ENCODE results near the gene ZNF587. TPM values are rescaled to one million over a fixed set of nuclear protein-coding genes. Genes with fewer than 3 reads are reported as not detected.
A peak's percentile ranks its signal among the peaks of the same experiment; 100 is the strongest.
"Not testable (repeated sequence)": the region's sequence is repeated elsewhere in the genome, so short reads cannot be mapped to it uniquely, and the experiment has no call there.

ZNF587 gene
- polyA plus RNA-seq, result 1 to 10 TPM in 2 of 3 donors, not detected in 1; 1.9 to 8.1 TPM

DNA sequence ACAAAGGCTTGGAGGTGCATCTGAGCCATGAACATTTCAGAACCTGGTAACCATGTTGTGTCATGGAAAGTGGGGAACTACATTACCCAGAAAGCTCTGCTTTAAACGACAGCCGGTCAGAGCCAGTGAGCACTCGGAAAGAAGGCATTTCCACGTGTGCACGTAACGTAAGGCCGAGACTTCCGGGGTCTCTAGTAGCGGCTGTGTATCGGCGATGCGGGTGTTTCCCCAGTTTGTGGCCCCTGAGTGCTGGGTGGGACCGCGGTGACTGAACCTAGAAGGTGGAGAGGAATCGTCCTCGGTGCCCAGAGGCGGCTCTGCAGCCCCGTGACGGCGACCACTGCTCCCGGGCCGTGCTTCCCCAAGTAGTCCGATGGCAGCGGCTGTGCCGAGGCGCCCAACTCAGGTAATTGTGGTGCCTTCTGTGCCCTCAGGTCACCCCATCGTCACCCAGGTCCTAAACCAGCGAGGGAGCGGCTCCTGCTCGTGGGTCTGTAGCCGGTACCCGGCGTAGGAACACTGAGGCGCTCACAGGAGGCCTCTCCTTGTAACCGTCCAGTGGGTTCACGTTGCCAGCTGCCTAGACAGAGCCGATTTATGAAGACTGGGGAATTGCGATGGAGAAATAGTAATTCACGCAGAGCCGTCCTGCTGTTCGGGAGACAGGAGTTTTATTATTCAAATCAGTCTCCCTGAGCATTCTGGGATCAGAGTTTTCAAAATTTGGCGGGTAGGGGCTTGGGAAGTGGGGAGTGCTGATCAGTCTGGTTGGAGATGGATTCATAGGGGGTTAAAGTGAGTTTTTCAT lies at the start of gene ZNF587:
TSS of gene ZNF587 (plus strand) at position 194 of the 808 bp plus-strand sequence. CDS start at position 374, 180 bp downstream.
- H3K4me1 Mint-ChIP-seq, result peaks cover 36 to 37% of the 10 kb centered on the region in 2 donors
- peaks cover 12 to 14% (median 12%) of the 10 kb centered on the region in 3 donors for H3K36me3 Mint-ChIP-seq
- peak within 1 kb of the TSS; percentile 94 to 98 (median 96) for H3K27ac Mint-ChIP-seq

DNA sequence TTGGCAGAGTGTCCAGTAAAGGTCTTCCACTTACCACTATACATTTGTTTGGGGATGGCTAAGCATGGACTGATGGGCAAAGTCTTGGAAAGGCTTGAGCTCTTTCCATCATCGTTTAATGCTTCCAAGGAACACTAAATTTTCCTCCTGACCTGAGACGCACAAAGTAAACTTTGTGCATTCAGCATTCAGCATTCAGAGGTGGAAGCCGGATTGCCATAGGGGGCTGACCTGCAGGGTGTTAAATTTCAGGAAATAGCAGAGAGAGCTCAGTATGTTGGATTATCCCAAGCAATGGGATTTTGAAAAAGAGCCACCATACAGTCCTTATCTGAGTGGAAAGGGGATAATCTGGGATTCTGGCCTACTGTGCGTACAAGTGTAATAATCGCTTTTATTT lies 49.0 kb upstream of the ZNF587 start:
- H3K27ac Mint-ChIP-seq, result no peak overlapping the region
- peaks cover 15 to 28% of the 10 kb centered on the region in 2 donors for H3K4me1 Mint-ChIP-seq
- no peak for DNase-seq
- peaks cover 6 to 13% (median 6%) of the 10 kb centered on the region in 3 donors for H3K36me3 Mint-ChIP-seq
- no peak overlapping the region for H3K4me3 Mint-ChIP-seq
- H3K27me3 Mint-ChIP-seq (ENCODE audit: low read depth in 3 of 3), result peaks cover 0 to 5% (median 3%) of the 10 kb centered on the region in 3 donors
- no peaks in the 10 kb centered on the region for H3K9me3 Mint-ChIP-seq

More for the DNA sequence above, at the start of gene ZNF587:
- H3K9me3 Mint-ChIP-seq; H3K27me3 Mint-ChIP-seq (ENCODE audit: low read depth in 3 of 3): not testable (repeated sequence)
- H3K4me3 Mint-ChIP-seq, result peak within 1 kb of the TSS; percentile 90 to 97 (median 94)
- DNase-seq, result peak; percentile 84 to 86 (median 86)

DNA sequence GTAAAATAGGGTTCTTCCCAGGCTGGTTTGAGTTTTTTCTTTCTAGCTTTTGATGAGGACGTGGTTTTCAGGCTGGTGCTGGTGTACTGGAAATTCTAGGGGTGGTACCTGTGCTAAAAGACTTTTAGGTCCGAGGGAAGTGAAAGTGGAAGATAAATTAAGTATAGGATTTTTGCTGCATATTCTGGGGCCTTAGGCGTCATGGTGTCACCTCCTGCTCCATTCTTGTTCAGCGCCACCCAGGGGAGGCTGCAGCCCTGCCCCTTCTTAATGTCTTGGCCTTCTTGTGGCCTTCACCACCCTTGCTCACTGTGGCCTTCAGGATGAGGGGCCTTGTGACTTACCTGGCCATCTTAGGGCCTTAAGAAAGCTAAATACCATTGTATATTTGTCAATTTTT lies 47.4 kb upstream of the ZNF587 start:
- H3K4me1 Mint-ChIP-seq, result peaks cover 15 to 28% of the 10 kb centered on the region in 2 donors
- H3K27me3 Mint-ChIP-seq (ENCODE audit: low read depth in 3 of 3), result peaks cover 0 to 5% (median 3%) of the 10 kb centered on the region in 3 donors
- no peak overlapping the region for H3K4me3 Mint-ChIP-seq
- H3K27ac Mint-ChIP-seq, result peak overlapping the region in 4 of 6 donors; percentile 15 to 69 (median 55)
- no peaks in the 10 kb centered on the region for H3K9me3 Mint-ChIP-seq
- no peak for DNase-seq
- H3K36me3 Mint-ChIP-seq, result peaks cover 0 to 11% (median 0%) of the 10 kb centered on the region in 3 donors

DNA sequence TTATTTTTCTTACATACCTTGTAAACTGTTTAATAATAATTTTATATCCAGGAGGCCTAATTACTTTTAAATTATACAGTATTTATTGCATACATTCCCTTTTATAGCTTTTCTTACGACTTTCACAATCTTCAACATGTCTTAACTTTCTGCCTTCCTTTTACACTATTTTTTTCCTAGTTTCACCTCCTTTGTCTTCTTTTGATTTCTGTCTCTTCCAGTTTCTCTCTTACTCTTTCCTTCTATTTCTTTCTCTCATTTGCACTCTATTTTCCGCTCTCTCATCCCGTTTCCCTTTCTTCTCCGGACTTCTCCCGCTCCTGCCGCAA lies 46.4 kb upstream of the ZNF587 start:
- H3K36me3 Mint-ChIP-seq, result peaks cover 0 to 17% (median 6%) of the 10 kb centered on the region in 3 donors
- peaks cover 13 to 28% of the 10 kb centered on the region in 2 donors for H3K4me1 Mint-ChIP-seq

DNA sequence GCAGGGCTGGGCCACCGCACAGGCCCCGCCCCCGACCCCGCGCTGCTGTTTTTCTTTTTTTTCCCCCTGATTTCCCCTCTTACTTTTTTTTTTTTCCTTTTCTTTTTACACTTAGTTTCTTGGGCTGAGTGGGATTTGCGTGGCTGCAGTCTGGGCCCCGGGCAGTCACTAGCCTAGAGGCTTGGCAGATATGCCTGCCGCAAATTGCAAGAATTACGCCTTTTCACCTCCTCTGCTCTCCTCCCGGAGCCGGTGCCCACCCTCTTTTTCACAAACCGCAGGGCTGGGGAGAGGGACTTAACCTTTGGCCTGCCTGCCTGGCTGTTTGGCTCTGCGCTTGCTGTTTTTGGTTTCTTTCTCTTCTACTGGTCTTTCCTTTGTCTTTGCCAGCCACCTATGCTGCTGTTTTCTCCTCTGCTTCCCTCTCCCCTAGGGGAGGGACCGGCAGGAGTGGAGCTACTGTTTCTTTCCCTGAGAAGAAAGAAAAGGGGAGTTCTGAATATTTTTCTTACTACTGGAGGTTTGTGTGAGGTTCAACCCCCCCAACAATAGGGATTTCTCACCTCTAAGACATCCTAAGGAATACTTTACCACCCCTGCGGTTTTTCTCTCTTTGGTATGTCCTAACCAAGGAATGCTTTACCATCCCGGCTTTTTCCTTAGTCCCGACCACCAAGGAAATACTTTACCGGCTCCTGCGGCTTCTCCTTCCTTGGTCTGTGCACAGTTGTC lies 45.9 kb upstream of the ZNF587 start:
- Mint-ChIP-seq H3K4me3 (peak overlapping the region; percentile 47 to 89 (median 76)), H3K4me1 (peaks cover 13 to 28% of the 10 kb centered on the region in 2 donors), H3K36me3 (peaks cover 0 to 20% (median 6%) of the 10 kb centered on the region in 3 donors), H3K9me3 (no peaks in the 10 kb centered on the region), H3K27ac (peak overlapping the region; percentile 5 to 82 (median 54)), H3K27me3 (ENCODE audit: low read depth in 3 of 3) (peaks cover 0 to 5% (median 3%) of the 10 kb centered on the region in 3 donors)
- peak in 1 of 3 donors; percentile 21 for DNase-seq

More for the DNA sequence above, 46.4 kb upstream of the ZNF587 start:
- Mint-ChIP-seq H3K27me3 (ENCODE audit: low read depth in 3 of 3) (peaks cover 0 to 5% (median 3%) of the 10 kb centered on the region in 3 donors), H3K27ac (peak overlapping the region in 4 of 6 donors; percentile 32 to 82 (median 60)), H3K9me3 (no peaks in the 10 kb centered on the region), H3K4me3 (peak overlapping the region; percentile 47 to 89 (median 76))
- no peak for DNase-seq

DNA sequence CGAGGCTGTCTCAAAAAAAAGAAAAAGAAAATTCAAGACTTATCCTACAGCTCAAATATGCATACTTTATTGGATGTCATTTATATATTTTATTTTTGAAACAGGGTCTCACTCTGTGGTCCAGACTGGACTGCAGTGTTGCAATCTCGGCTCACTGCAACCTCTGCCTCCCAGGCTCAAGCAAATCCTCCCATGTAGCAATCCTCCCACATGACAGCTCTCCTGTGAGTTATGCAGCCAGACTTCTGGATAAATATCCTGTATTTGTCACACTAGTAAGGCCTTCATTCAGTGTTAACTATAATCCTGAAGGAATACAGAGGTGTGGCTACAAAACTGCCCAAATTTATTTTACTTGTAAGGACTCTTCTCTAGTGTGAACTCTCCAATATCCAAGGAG lies 42.1 kb upstream of the ZNF587 start:
- H3K9me3 Mint-ChIP-seq, result no peaks in the 10 kb centered on the region
- H3K36me3 Mint-ChIP-seq, result peaks cover 5 to 23% (median 13%) of the 10 kb centered on the region in 3 donors
- peaks cover 18 to 27% of the 10 kb centered on the region in 2 donors for H3K4me1 Mint-ChIP-seq
- H3K4me3 Mint-ChIP-seq, result no peak overlapping the region
- peaks cover 0 to 5% (median 3%) of the 10 kb centered on the region in 3 donors for H3K27me3 Mint-ChIP-seq (ENCODE audit: low read depth in 3 of 3)
- DNase-seq, result no peak
- no peak overlapping the region for H3K27ac Mint-ChIP-seq

DNA sequence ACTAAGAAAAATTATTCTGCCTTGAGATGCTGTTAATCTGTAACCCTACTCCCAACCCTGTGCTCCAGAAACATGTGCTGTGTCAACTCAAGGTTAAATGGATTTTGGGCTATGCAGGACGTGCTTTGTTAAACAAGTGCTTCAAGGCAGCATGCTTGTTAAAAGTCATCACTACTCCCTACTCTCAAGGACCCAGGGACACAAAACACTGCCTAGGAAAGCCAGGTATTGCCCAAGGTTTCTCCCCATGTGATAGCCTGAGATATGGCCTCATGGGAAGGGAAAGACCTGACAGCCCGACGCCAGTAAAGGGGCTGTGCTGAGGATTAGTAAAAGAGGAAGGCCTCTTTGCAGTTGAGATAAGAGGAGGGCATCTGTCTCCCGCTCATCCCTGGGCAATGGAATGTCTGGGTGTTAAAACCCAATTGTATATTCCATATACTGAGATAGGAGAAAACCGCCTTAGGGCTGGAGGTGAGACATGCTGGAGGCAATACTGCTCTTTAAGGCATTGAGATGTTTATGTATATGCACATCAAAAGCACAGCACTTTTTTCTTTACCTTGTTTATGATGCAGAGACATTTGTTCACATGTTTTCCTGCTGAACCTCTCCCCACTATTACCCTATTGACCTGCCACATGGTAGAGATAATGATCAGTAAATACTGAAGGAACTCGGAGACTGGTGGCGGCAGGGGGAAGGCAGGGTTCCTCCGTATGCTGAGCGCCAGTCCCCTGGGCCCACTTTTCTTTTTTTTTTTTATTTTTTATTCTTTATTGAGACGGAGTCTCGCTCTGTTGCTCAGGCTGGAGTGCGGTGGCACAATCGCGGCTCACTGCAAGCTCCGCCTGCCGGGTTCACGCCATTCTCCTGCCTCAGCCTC lies 39.0 kb upstream of the ZNF587 start:
- H3K27me3 Mint-ChIP-seq (ENCODE audit: low read depth in 3 of 3); H3K4me3 Mint-ChIP-seq; H3K9me3 Mint-ChIP-seq; DNase-seq: not testable (repeated sequence)
- Mint-ChIP-seq H3K4me1 (peaks cover 30 to 35% of the 10 kb centered on the region in 2 donors), H3K36me3 (peaks cover 5 to 23% (median 13%) of the 10 kb centered on the region in 3 donors), H3K27ac (peak overlapping the region in 2 of 6 donors; percentile 12 to 14)

DNA sequence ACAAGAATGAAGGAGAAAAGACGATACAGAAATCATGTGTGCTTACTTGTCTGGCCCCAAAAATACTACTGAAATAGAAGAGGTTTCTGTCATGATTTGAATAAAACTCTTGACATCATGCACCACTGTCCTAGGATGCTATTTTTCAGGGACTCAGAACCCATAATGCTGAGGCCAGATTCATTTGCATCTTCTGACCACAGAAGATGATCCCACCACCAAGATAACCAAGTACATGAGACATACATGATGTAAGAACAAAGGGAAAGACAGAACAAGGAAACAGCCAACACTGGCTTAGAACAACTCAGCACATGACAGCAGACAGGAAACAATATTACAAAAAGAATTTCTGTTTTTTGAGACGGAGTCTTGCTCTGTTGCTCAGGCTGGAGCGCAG lies 37.4 kb upstream of the ZNF587 start:
- peaks cover 2 to 5% (median 3%) of the 10 kb centered on the region in 3 donors for H3K27me3 Mint-ChIP-seq (ENCODE audit: low read depth in 3 of 3)
- H3K27ac Mint-ChIP-seq, result peak overlapping the region in 2 of 6 donors; percentile 3 to 60
- H3K4me1 Mint-ChIP-seq, result peaks cover 33 to 43% of the 10 kb centered on the region in 2 donors
- peak overlapping the region in 2 of 5 donors; percentile 3 to 38 for H3K4me3 Mint-ChIP-seq
- DNase-seq, result no peak
- peaks cover 5 to 18% (median 13%) of the 10 kb centered on the region in 3 donors for H3K36me3 Mint-ChIP-seq
- no peaks in the 10 kb centered on the region for H3K9me3 Mint-ChIP-seq

DNA sequence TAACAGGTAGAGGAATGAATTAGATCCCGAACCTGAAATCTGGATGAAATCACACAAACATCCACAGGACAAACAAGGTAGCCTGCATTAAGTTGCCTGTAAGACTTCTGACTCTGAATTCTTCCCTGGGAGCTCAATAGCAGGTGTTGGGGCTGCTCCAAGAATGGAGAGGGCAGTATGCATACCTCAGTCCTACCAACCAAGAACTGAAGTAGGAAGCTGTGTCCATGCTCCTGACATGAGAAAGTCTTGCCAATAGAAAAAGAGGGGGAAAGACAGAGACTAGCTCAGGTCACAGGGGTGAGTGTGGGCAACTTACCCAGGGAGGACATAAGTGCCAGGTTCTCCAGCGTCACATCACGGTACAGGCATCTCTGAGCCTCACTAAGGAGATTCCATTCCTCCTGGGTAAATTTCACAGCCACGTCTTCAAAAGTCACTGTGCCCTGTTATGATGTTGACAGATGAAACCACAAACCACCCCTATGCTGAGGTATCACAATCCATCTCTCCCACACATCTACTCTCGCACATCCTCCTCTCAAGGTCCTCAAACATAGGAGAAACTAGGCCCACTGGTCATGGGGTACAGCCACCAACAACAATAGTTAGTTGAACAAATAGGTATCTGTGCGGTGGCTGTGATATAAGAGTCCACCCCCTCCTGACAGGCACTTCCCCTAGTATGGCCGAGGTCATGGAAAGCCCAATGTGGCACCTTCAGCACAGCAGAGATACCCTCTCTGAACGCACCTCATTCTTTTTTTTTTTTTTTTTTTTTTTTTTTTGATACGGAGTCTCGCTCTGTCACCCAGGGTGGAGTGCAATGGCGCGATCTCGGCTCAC lies 36.5 kb upstream of the ZNF587 start:
- not testable (repeated sequence) for DNase-seq; H3K27me3 Mint-ChIP-seq (ENCODE audit: low read depth in 3 of 3); H3K9me3 Mint-ChIP-seq
- peak overlapping the region in 4 of 6 donors; percentile 37 to 82 (median 66) for H3K27ac Mint-ChIP-seq
- H3K4me3 Mint-ChIP-seq, result peak overlapping the region; percentile 38 to 98 (median 71)
- H3K4me1 Mint-ChIP-seq, result peaks cover 33 to 43% of the 10 kb centered on the region in 2 donors
- H3K36me3 Mint-ChIP-seq, result peaks cover 5 to 12% (median 7%) of the 10 kb centered on the region in 3 donors

DNA sequence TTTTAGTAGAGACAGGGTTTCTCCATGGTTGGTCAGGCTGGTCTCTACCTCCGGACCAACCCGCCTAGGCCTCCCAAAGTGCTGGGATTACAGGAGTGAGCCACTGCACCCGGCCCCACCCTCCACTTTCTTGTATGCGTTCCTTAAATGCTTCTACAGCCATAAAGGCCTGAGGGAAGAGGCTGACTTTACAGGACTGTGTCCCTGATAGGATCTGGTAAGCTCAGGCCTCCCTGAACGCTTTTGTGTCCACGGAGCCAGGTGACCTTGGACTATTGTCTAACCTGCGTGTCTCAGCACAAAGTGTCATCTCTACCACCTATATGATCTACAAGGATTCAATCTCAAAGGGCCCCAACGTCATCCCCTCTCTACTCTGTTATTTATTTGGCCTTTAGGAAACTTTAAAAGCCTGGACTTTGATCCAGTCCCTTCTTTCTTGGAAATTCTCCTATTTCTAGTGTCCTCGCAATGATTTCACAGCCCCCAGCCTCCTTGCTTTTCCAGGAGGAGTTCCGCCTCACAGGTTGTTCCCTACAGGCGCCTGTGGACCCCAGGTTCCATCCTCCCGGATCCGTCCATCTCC lies 35.6 kb upstream of the ZNF587 start:
- DNase-seq, result no peak
- H3K36me3 Mint-ChIP-seq, result peaks cover 5 to 8% (median 7%) of the 10 kb centered on the region in 3 donors
- peaks cover 2 to 5% (median 3%) of the 10 kb centered on the region in 3 donors for H3K27me3 Mint-ChIP-seq (ENCODE audit: low read depth in 3 of 3)

DNA sequence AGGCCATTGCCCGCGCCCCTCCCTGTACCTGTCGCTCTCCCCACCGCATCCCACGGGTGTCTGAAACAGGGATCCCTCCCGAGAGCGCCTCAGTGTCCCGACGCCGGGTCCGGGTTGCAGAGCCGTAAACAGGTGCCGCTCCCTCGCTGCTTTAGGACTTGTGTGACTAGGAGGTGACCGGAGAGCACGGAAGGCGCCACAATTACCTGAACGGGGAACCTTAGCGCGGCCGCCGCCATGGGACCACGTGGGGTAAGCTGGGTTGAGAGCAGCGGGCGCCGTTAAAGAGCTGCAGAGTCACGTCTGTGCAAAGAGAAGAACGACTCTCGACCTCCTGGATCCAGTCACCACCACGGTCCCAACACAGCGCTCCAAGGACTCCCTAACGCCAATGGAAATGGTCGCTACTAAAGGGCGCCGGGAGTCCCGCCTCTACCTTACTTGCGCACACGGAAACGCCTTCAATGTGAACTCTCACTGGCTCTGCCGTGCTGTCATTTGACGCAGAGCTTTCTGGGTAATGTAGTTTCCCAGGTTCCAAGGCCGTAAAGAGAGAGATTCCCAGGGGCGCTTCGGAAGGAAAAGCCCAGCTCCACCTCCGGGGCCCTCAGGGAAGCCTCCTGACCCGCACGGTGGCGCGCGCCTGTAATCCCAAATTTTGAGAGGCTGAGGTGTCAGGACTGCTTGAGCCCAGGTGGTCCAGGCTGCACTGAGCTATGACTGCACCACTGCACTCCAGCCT lies 35.0 kb upstream of the ZNF587 start, which contains the start of gene ZNF552:
TSS of gene ZNF552 (minus strand) at position 409 of the 742 bp plus-strand sequence. CDS start at position 239, 170 bp downstream.
- peaks cover 1 to 5% (median 3%) of the 10 kb centered on the region in 3 donors for H3K36me3 Mint-ChIP-seq
- peaks cover 2 to 7% (median 3%) of the 10 kb centered on the region in 3 donors for H3K27me3 Mint-ChIP-seq (ENCODE audit: low read depth in 3 of 3)
- H3K9me3 Mint-ChIP-seq, result no peaks in the 10 kb centered on the region
- H3K4me1 Mint-ChIP-seq, result peaks cover 41 to 54% of the 10 kb centered on the region in 2 donors
- H3K4me3 Mint-ChIP-seq, result peak within 1 kb of the TSS; percentile 97 to 98 (median 97)
- DNase-seq, result peak; percentile 72 to 75 (median 73)
- peak within 1 kb of the TSS; percentile 91 to 97 (median 95) for H3K27ac Mint-ChIP-seq

More for the DNA sequence above, 35.6 kb upstream of the ZNF587 start:
- H3K9me3 Mint-ChIP-seq, result no peaks in the 10 kb centered on the region
- H3K27ac Mint-ChIP-seq, result peak overlapping the region; percentile 91 to 97 (median 95)
- peak overlapping the region; percentile 97 to 98 (median 97) for H3K4me3 Mint-ChIP-seq
- H3K4me1 Mint-ChIP-seq, result peaks cover 37 to 48% of the 10 kb centered on the region in 2 donors
